ENCODE results near the gene CCDC78.
"Not testable (repeated sequence)": the region's sequence is repeated elsewhere in the genome, so short reads cannot be mapped to it uniquely, and the experiment has no call there.

CCDC78 gene

DNA sequence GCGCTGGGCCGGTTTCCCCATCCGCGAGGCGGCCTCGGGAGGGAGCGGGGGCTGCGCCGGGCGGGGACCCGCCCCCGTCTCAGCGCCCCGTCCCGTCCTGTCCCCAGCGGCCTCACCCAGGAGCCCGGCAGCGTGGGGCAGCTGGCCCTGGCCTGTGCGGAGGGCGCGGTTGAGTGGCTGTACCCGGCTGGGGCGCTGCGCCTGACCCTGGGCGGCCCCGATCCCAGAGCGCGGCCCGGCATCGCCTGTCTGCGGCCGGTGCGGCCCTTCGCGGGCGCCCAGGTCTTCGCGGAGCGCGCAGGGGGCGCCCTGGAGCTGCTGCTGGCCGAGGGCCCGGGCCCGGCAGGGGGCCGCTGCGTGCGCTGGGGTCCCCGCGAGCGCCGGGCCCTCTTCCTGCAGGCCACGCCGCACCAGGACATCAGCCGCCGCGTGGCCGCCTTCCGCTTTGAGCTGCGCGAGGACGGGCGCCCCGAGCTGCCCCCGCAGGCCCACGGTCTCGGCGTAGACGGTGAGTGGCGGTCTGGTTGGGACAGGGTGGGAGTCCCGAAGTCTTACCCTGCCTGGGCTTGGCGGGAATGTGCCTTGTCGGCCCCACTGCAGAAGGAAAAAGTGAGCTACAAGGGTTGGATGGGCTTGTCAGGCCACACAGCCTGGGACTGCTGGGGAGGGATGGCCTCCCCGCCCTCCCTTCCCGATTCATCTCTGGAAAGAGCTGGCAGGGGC lies 10.6 kb downstream of the CCDC78 start:
- H3K36me3 ChIP-seq, result peaks cover 5% of the 10 kb centered on the region
- H3K4me1 ChIP-seq, result peaks cover 27% of the 10 kb centered on the region
- H3K9me3 ChIP-seq, result no peaks in the 10 kb centered on the region
- peak; percentile 79 for DNase-seq
- TF ChIP-seq, protein P1, sequence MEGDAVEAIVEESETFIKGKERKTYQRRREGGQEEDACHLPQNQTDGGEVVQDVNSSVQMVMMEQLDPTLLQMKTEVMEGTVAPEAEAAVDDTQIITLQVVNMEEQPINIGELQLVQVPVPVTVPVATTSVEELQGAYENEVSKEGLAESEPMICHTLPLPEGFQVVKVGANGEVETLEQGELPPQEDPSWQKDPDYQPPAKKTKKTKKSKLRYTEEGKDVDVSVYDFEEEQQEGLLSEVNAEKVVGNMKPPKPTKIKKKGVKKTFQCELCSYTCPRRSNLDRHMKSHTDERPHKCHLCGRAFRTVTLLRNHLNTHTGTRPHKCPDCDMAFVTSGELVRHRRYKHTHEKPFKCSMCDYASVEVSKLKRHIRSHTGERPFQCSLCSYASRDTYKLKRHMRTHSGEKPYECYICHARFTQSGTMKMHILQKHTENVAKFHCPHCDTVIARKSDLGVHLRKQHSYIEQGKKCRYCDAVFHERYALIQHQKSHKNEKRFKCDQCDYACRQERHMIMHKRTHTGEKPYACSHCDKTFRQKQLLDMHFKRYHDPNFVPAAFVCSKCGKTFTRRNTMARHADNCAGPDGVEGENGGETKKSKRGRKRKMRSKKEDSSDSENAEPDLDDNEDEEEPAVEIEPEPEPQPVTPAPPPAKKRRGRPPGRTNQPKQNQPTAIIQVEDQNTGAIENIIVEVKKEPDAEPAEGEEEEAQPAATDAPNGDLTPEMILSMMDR (IDR thresholded peaks at IDR 0.05; ENCODE audit: low read depth, low read length), result peak; percentile 22; the same call in 1 of the 2 replicates
- no peaks in the 10 kb centered on the region for H3K27me3 ChIP-seq
- H3K4me3 ChIP-seq (ENCODE audit: low read depth, low read length), result peak overlapping the region; percentile 61

DNA sequence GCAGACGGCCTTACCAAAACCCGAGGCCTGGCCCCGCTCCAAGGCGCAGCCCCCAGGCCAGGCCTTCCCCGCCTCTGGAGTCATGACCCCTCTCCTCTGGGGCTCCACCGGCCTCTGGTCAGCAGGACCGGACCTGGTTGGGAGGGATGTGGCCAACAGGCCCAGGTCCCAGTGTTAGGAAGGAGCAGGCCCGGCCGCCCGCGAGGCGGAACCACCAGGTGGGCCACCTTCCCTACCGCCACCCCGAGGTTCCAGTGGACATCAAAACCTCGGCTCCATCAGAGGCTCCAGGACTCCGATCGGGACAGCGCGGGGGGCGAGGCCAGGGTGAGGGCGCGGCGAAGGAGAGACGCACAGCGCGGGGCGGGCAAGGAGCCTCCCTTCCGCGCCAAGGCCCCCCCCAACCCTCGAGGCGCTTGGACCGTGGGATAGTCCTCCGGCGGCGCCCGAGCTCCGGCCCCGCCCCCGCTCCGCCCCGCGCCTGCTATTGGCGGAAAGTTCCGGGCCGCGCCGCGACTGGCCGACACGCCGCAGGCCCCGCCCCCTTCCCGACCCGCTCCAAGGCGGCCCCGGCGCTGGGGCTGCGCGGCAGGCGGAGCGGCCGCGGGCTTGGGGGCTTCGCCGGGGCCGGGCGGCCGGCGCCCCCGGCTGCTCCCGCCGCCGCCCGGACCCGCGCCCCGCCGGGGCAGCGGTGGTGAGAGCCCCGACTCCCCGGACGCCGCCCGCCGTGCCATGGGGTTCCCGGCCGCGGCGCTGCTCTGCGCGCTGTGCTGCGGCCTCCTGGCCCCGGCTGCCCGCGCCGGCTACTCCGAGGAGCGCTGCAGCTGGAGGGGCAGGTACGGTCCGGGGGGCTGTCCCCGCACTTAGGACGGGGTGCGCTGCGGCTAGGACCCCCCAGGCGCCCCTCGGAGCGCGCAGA lies 11.4 kb downstream of the CCDC78 start, which contains the start of gene METRN:
Gene METRN (plus strand): TSS at position 561 of the 919 bp plus-strand sequence. CDS start 172 bp downstream, at position 733.
- Histone ChIP-seq H3K27me3 (no peaks in the 10 kb centered on the region), H3K4me1 (peaks cover 36% of the 10 kb centered on the region)

DNA sequence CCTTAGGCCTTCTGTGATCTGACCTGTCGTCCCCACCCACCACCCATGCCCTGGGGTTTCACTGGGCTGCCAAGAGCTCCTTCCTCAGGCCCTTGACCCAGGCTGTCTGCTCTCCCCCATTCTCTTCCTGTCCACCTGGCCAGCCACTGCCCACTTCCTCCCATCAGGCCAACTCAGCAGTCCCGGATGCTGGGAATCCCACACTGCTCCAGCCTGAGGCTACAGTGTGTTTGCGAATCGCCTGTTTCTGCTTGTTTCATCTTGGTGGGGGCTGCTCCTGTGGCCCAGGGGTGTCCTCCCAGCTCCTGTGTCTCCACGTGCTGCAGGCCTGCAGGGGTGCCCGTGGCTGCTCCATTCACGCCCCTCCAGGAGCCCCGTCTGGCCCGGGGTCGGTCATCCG lies 12.2 kb downstream of the CCDC78 start:
- Histone ChIP-seq H3K9me3 (no peaks in the 10 kb centered on the region), H3K4me1 (peaks cover 38% of the 10 kb centered on the region), H3K4me3 (ENCODE audit: low read depth, low read length) (no peak overlapping the region), H3K27me3 (no peaks in the 10 kb centered on the region), H3K36me3 (peaks cover 5% of the 10 kb centered on the region)
- DNase-seq, result no peak
- TF ChIP-seq, protein P1 (IDR thresholded peaks at IDR 0.05; ENCODE audit: low read depth, low read length), result no peak

More for the DNA sequence above, 11.4 kb downstream of the CCDC78 start, which contains the start of gene METRN:
- Histone ChIP-seq H3K4me3 (ENCODE audit: low read depth, low read length) (peak within 1 kb of the TSS; percentile 61), H3K9me3 (no peaks in the 10 kb centered on the region), H3K36me3 (peaks cover 5% of the 10 kb centered on the region)
- TF ChIP-seq, protein P1 (IDR thresholded peaks at IDR 0.05; ENCODE audit: low read depth, low read length), result no peak
- peak; percentile 96 for DNase-seq

DNA sequence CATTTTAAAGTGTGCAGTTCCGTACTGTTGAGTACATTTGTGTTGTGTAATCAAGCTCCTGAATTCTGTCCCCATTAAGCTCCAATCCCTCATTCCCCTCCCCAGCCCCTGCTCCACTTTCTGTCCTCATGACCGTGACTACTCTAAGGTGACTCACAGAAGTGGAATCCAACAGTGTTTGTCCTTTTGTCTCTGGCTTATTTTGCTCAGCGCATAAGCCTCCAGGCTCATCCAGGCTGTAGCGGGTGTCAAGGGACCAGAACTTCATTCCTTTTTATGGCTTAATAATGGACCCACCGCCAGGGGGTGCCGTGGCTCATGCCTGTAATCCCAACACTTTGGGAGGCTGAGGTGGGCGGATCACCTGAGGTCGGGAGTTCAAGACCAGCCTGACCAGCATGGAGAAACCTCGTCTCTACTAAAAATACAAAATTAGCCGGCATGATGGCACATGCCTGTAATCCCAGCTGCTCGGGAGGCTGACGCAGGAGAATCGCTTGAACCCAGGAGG lies 13.4 kb downstream of the CCDC78 start:
- peaks cover 38% of the 10 kb centered on the region for H3K4me1 ChIP-seq
- not testable (repeated sequence) for H3K27me3 ChIP-seq; H3K9me3 ChIP-seq; H3K4me3 ChIP-seq (ENCODE audit: low read depth, low read length); H3K36me3 ChIP-seq
- DNase-seq, result peak; percentile 75
- TF ChIP-seq, protein P1 (IDR thresholded peaks at IDR 0.05; ENCODE audit: low read depth, low read length), result peak; percentile 41

DNA sequence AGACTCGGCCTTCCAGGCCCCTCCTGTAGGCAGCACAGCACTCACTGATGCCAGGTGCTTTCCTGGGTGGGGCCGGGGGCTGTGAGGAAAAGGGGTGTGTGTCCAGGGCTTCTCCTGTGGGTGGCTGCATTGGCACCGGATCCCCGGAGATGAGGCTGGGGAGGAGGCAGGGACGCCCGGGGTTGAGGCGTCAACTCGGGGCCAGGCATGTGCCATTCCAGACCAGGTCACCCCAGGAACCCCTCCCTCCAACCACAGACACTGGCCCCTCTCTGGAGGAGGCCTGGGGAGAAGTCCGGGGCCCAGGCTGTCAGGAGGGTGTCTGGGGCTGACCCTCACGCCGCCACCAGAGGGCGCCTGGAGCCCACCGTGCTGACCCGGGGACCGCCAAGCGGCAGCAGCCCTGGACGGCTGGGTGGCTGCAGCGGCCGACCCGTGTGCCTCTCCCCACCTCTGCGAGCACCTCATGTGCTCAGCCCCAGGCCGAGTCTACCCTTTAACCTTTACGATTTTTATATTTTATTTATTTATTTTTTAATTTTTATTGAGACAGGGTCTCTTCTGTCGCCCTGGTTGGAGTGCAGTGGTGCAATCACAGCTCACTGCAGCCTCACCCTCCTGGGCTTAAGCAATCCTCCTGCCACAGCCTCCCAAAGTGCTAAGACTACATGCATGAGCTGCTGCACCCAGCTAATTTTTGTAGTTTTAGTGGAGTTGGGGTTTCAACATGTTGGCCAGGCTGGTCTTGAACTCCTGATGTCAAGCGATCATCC lies 14.5 kb downstream of the CCDC78 start:
- no peaks in the 10 kb centered on the region for H3K9me3 ChIP-seq
- H3K27me3 ChIP-seq, result no peaks in the 10 kb centered on the region
- DNase-seq, result peak; percentile 92
- peaks cover 1% of the 10 kb centered on the region for H3K36me3 ChIP-seq
- TF ChIP-seq, protein P1 (IDR thresholded peaks at IDR 0.05; ENCODE audit: low read depth, low read length), result peak; percentile 86
- H3K4me3 ChIP-seq (ENCODE audit: low read depth, low read length), result no peak overlapping the region
- H3K4me1 ChIP-seq, result peaks cover 35% of the 10 kb centered on the region
